Loucy (cell line): Measurements from ENCODE around the gene PTPRT.

Source experiments
- H2AFZ ChIP-seq: fragments of 200-600 bp; sonication (generic); 2 replicates; pipeline ENCODE4 v1.6.0; 2016; ENCODE audit warnings: antibody characterized with exemption, mild to moderate bottlenecking, low read length, moderate library complexity
- H3F3A ChIP-seq: fragments of 200-600 bp; 2 replicates; pipeline ENCODE4 v1.6.0; 2016; ENCODE audit warnings: antibody characterized with exemption, low read depth, mild to moderate bottlenecking
- H3K27me3 ChIP-seq: fragments of 200-600 bp; sonication (generic); 2 replicates; pipeline ENCODE4 v1.6.1; 2014; ENCODE audit warnings: low read length, mild to moderate bottlenecking; ENCODE audit not compliant: insufficient read depth, poor library complexity, severe bottlenecking
- H3K36me3 ChIP-seq: fragments of 200-600 bp; sonication (generic); 2 replicates; pipeline ENCODE4 v1.6.1; 2016; ENCODE audit warnings: low read length; ENCODE audit not compliant: insufficient read depth
- H3K4me1 ChIP-seq: fragments of 200-600 bp; sonication (generic); 2 replicates; pipeline ENCODE4 v1.5.1; 2014; ENCODE audit warnings: low read length, mild to moderate bottlenecking; ENCODE audit not compliant: insufficient read depth, poor library complexity, severe bottlenecking
- H3K4me2 ChIP-seq: fragments of 200-600 bp; sonication (generic); 2 replicates; pipeline ENCODE4 v1.6.0; 2014; ENCODE audit warnings: antibody characterized with exemption, low read length, low read depth, mild to moderate bottlenecking; ENCODE audit not compliant: poor library complexity, severe bottlenecking
- H3K4me3 ChIP-seq: fragments of 200-600 bp; sonication (generic); 2 replicates; pipeline ENCODE4 v1.5.1; 2014; ENCODE audit warnings: low read length, mild to moderate bottlenecking, mixed read lengths; ENCODE audit not compliant: poor library complexity, severe bottlenecking
- H3K79me2 ChIP-seq: fragments of 200-600 bp; sonication (generic); 2 replicates; pipeline ENCODE4 v1.6.1; 2014; ENCODE audit warnings: low read length; ENCODE audit not compliant: insufficient read depth
- H3K9ac ChIP-seq: fragments of 200-600 bp; sonication (generic); 2 replicates; pipeline ENCODE4 v1.6.0; 2014; ENCODE audit warnings: mild to moderate bottlenecking, low read depth, low read length, moderate library complexity; ENCODE audit not compliant: poor library complexity, severe bottlenecking
- H3K9me2 ChIP-seq: fragments of 200-600 bp; sonication (generic); replicated peaks from 2 replicates; pipeline ENCODE4 v1.6.1; 2016; ENCODE audit warnings: low read depth, low read length, mixed read lengths
- H3K9me3 ChIP-seq: fragments of 200-600 bp; sonication (generic); 2 replicates; pipeline ENCODE4 v1.6.1; 2014; ENCODE audit warnings: mild to moderate bottlenecking, antibody characterized with exemption, low read length, low read depth; ENCODE audit not compliant: insufficient read depth
- H4K20me1 ChIP-seq: fragments of 200-600 bp; sonication (generic); 2 replicates; pipeline ENCODE4 v1.6.0; 2014; ENCODE audit warnings: antibody characterized with exemption, low read length, mild to moderate bottlenecking; ENCODE audit not compliant: insufficient read depth, poor library complexity, severe bottlenecking
- EZH2phosphoT487 ChIP-seq: fragments of 200-600 bp; IDR thresholded peaks from 2 replicates; pipeline ENCODE4 v1.6.1; 2018; ENCODE audit warnings: antibody characterized with exemption, mild to moderate bottlenecking, moderate library complexity, borderline replicate concordance
- TF ChIP-seq, protein P1 (sequence below): fragments of 200-600 bp; sonication (generic); conservative IDR thresholded peaks from 2 replicates; pipeline ENCODE4 v1.5.1; 2014; ENCODE audit warnings: mild to moderate bottlenecking, antibody characterized with exemption, low read length

PTPRT gene

DNA sequence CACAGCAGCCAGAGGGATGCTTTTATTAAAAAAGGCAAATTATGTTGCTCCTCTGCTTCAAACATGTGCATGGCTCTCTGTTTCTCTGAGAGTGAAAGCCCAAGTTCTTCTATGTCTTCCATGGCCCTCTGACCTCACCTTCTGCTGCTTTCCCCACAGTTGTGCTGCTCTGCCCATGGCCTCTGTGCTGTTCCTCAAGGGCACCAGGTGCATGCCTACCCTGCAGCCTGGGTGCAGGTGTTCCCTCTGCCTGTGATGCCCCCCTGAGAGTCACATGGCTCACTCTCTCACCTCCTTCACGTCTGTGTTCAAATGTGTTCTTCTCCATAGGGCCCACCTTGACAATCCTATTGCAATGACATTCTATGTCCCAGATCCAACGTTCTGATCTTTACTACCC, 1094.5 kb downstream of the PTPRT start:
- Histone ChIP-seq H4K20me1 (no peaks in the 10 kb centered on the region), H2AFZ (no peak overlapping the region), H3K4me1 (no peaks in the 10 kb centered on the region), H3K9me2 (no peaks in the 10 kb centered on the region), H3K9me3 (no peaks in the 10 kb centered on the region), H3K9ac (no peak overlapping the region), H3K4me2 (no peak overlapping the region), H3K27me3 (no peaks in the 10 kb centered on the region), H3K4me3 (no peak overlapping the region), H3K36me3 (no peaks in the 10 kb centered on the region), H3K79me2 (no peaks in the 10 kb centered on the region), H3F3A (no peaks in the 10 kb centered on the region)
- no peak for TF ChIP-seq EZH2phosphoT487
- TF ChIP-seq, protein P1, sequence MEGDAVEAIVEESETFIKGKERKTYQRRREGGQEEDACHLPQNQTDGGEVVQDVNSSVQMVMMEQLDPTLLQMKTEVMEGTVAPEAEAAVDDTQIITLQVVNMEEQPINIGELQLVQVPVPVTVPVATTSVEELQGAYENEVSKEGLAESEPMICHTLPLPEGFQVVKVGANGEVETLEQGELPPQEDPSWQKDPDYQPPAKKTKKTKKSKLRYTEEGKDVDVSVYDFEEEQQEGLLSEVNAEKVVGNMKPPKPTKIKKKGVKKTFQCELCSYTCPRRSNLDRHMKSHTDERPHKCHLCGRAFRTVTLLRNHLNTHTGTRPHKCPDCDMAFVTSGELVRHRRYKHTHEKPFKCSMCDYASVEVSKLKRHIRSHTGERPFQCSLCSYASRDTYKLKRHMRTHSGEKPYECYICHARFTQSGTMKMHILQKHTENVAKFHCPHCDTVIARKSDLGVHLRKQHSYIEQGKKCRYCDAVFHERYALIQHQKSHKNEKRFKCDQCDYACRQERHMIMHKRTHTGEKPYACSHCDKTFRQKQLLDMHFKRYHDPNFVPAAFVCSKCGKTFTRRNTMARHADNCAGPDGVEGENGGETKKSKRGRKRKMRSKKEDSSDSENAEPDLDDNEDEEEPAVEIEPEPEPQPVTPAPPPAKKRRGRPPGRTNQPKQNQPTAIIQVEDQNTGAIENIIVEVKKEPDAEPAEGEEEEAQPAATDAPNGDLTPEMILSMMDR: no peak

DNA sequence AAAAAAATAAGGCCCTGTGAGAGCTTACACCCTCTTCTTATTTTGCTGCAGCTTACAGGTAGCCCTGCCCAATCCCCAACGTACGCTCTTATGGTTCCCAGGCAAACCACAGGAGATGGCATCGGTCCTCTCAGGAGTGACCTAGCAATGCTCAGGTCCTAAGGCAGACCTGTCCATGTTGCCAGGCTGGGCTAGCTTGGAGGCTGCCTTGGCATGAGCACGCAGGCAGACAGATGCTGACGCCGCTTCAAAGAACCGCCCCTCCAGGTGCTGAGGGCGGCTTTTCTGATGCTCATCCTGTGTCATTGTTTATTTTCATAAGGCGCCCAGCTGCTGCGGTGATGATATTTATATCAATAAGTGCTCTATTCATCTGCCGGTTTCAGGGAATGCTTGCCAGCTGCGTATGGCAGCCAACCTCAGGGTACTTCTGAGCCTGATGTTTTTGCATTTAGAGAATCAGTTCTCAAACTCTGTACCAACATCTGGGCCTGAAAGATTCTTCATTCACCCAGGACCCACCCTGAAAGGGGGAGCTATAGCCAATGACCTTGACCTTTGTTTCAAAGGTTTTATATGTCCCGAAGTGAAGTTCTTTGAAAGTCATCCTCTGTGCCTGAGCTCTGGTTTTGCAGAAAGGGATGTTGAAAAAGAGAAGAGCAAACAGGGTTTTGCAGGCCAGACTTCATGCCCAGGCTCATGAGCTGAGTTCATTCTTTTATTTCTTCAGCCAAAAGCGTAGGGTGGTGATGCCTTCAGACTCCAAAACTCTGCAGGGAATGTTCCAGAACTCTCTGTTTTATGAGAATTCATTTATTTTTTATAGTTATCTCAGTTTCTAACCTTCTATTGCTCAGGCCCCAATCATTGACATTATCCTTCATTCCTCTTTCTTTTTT, 1095.9 kb downstream of the PTPRT start:
- H3K4me2 ChIP-seq: no peak overlapping the region
- H3K27me3 ChIP-seq: no peaks in the 10 kb centered on the region
- TF ChIP-seq EZH2phosphoT487: no peak
- TF ChIP-seq, protein P1: no peak
- H3K9ac ChIP-seq: no peak overlapping the region
- H3K4me1 ChIP-seq: no peaks in the 10 kb centered on the region
- H3F3A ChIP-seq: no peaks in the 10 kb centered on the region
- H3K36me3 ChIP-seq: no peaks in the 10 kb centered on the region
- H3K9me2 ChIP-seq: no peaks in the 10 kb centered on the region
- H2AFZ ChIP-seq: no peak overlapping the region
- no peaks in the 10 kb centered on the region for H3K9me3 ChIP-seq
- no peaks in the 10 kb centered on the region for H4K20me1 ChIP-seq
- H3K79me2 ChIP-seq: no peaks in the 10 kb centered on the region
- no peak overlapping the region for H3K4me3 ChIP-seq

DNA sequence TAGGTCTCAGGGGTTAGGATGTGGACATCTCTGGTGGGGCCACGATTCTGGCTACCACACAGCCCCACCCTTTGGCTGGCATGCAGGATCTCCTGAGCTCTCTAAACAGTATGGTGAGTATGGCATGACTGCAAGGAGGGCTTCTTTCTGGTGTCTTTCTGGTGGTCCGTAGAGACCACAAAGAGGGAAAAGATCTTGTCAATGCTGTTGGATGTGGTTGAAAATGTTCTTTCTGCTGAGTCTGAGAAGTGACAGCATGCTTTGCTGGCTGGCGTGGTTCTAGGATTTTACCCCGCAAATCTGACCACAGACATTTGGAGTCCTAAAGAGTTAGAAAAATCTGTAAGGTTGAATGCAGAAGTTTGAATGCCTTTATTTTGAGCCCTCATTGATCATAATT, 1096.7 kb downstream of the PTPRT start:
- TF ChIP-seq EZH2phosphoT487: no peak
- TF ChIP-seq, protein P1: no peak
- Histone ChIP-seq H3K4me2 (no peak overlapping the region), H3K9ac (no peak overlapping the region), H3K9me2 (no peaks in the 10 kb centered on the region), H3K4me1 (no peaks in the 10 kb centered on the region), H2AFZ (no peak overlapping the region), H3K4me3 (no peak overlapping the region), H3K79me2 (no peaks in the 10 kb centered on the region), H4K20me1 (no peaks in the 10 kb centered on the region), H3K9me3 (no peaks in the 10 kb centered on the region), H3K27me3 (no peaks in the 10 kb centered on the region), H3F3A (no peaks in the 10 kb centered on the region), H3K36me3 (no peaks in the 10 kb centered on the region)
